HepG2 (cell line): ENCODE results near the gene SLC22A4. TPM values are rescaled to one million over a fixed set of nuclear protein-coding genes. Genes with fewer than 3 reads are reported as not detected.

Source experiments
- DNMT3B ChIP-seq: conservative IDR thresholded peaks from 2 replicates; pipeline ENCODE4 v1.6.1; 2016; ENCODE audit warnings: missing biosample characterization, control low read depth
- DR1 ChIP-seq: sonication (generic); formaldehyde crosslinking; IDR thresholded peaks from 2 replicates; pipeline ENCODE4 v1.8.0; 2021; ENCODE audit warnings: mild to moderate bottlenecking, missing genetic modification reagents, inconsistent platforms
- GATAD1 ChIP-seq: IDR thresholded peaks from 2 replicates; pipeline ENCODE4 v1.6.1; 2016; ENCODE audit warnings: missing genetic modification reagents, missing compliant biosample characterization
- HCFC1 ChIP-seq: fragments of 150-350 bp; IDR thresholded peaks from 2 replicates; pipeline ENCODE4 v1.6.1; 2014; ENCODE audit warnings: low read depth, low read length
- JUN ChIP-seq: sonication (generic); formaldehyde crosslinking; IDR thresholded peaks from 2 replicates; pipeline ENCODE4 v1.4.0; 2020; ENCODE audit warnings: mild to moderate bottlenecking, missing genetic modification reagents
- MIXL1 ChIP-seq: IDR thresholded peaks from 2 replicates; pipeline ENCODE4 v1.6.1; 2016
- NFRKB ChIP-seq: fragments of 450-650 bp; IDR thresholded peaks from 2 replicates; pipeline ENCODE4 v1.6.1; 2017
- NONO ChIP-seq, 2 experiments: fragments of 450-650 bp in 1 of 2; sonication (generic) in 1 of 2; formaldehyde crosslinking in 1 of 2; IDR thresholded peaks in 1 of 2; conservative IDR thresholded peaks in 1 of 2; 2 replicates each; pipeline versions ENCODE4 v1.6.1 to v1.8.0; 2017 to 2022; ENCODE audit warnings: mild to moderate bottlenecking in 1 of 2, missing genetic modification reagents in 1 of 2, moderate library complexity in 1 of 2
- RFX5 ChIP-seq: IDR thresholded peaks from 2 replicates; pipeline ENCODE4 v1.6.1; 2011; ENCODE audit warnings: low read depth, low read length, improper control_type of control experiment
- SRSF9 ChIP-seq: fragments of 200-400 bp; formaldehyde crosslinking; IDR thresholded peaks from 2 replicates; pipeline ENCODE4 v1.6.1; 2018; ENCODE audit warnings: borderline replicate concordance, mild to moderate bottlenecking, low read depth, low read length; ENCODE audit not compliant: insufficient read depth, poor library complexity, severe bottlenecking
- SSRP1 ChIP-seq: IDR thresholded peaks from 2 replicates; pipeline ENCODE4 v1.6.1; 2016; ENCODE audit warnings: control low read depth
- TBX3 ChIP-seq: fragments of 450-650 bp; IDR thresholded peaks from 2 replicates; pipeline ENCODE4 v1.6.1; 2017; ENCODE audit warnings: antibody characterized with exemption, mild to moderate bottlenecking, inconsistent platforms, borderline replicate concordance
- U2AF1 ChIP-seq: fragments of 200-400 bp; formaldehyde crosslinking; optimal IDR thresholded peaks from 2 replicates; pipeline ENCODE3; 2017; ENCODE audit warnings: mild to moderate bottlenecking, low read depth, low read length
- ZNF235 ChIP-seq: sonication (generic); formaldehyde crosslinking; IDR thresholded peaks from 2 replicates; pipeline ENCODE4 v1.8.1; 2023; ENCODE audit warnings: mild to moderate bottlenecking, missing genetic modification reagents, borderline replicate concordance
- ZNF24 ChIP-seq: fragments of 450-650 bp; IDR thresholded peaks from 2 replicates; pipeline ENCODE4 v1.6.1; 2017; ENCODE audit warnings: antibody characterized with exemption, mild to moderate bottlenecking
- ZNF430 ChIP-seq: sonication (generic); formaldehyde crosslinking; IDR thresholded peaks from 2 replicates; pipeline ENCODE4 v1.9.0; 2021; ENCODE audit warnings: mild to moderate bottlenecking, missing genetic modification reagents
- ZNF484 ChIP-seq: sonication (generic); formaldehyde crosslinking; IDR thresholded peaks from 2 replicates; pipeline ENCODE4 v1.5.1; 2020; ENCODE audit warnings: mild to moderate bottlenecking, low read depth, missing genetic modification reagents, borderline replicate concordance
- ZNF543 ChIP-seq: sonication (generic); formaldehyde crosslinking; IDR thresholded peaks from 2 replicates; pipeline ENCODE4 v1.4.0; 2020; ENCODE audit warnings: mild to moderate bottlenecking, missing genetic modification reagents
- ZNF607 ChIP-seq: sonication (generic); formaldehyde crosslinking; IDR thresholded peaks from 2 replicates; pipeline ENCODE4 v1.5.1; 2020; ENCODE audit warnings: missing genetic modification reagents, mild to moderate bottlenecking, borderline replicate concordance
- polyA plus RNA-seq, 8 experiments: library from polyadenylated mRNA; depleted of rRNA in 3 of 8; stranded (reverse) in 7 of 8; unstranded in 1 of 8; fragments of >200 nt; fragmentation: Illumina TruSeq in 4 of 8; extraction: Trizol in 4 of 8; gene quantifications; 2 replicates each; pipeline versions ENCODE4 v1.2.1 to v1.2.3, GENCODE V29; 2011 to 2016; ENCODE audit warnings: low read depth in 4 of 8, missing spikeins in 1 of 8, mixed read lengths in 1 of 8; ENCODE audit not compliant: insufficient read depth in 1 of 8
- total RNA-seq, 5 experiments: library from RNA; depleted of rRNA; stranded (reverse); fragments of >200 nt; fragmentation: Illumina TruSeq; extraction: Trizol; gene quantifications; 2 replicates each; pipeline ENCODE4 v1.2.3, GENCODE V29; 2016; ENCODE audit warnings: low read depth in 1 of 5
- TF ChIP-seq, protein P1 (sequence below): IDR thresholded peaks from 2 replicates; pipeline ENCODE4 v1.6.1; 2012; ENCODE audit warnings: inconsistent platforms
- TF ChIP-seq, protein P2 (sequence below): sonication (generic); formaldehyde crosslinking; IDR thresholded peaks from 2 replicates; pipeline ENCODE4 v1.4.0; 2020; ENCODE audit warnings: missing genetic modification reagents
- TF ChIP-seq, protein P3 (sequence below): sonication (generic); formaldehyde crosslinking; IDR thresholded peaks from 2 replicates; pipeline ENCODE4 v1.5.0; 2020; ENCODE audit warnings: missing genetic modification reagents, mild to moderate bottlenecking, borderline replicate concordance
- TF ChIP-seq, protein P4 (sequence below): IDR thresholded peaks from 2 replicates; pipeline ENCODE4 v1.6.1; 2016; ENCODE audit warnings: low read depth, borderline replicate concordance
- TF ChIP-seq, protein P5 (sequence below): sonication (generic); formaldehyde crosslinking; IDR thresholded peaks from 2 replicates; pipeline ENCODE4 v1.5.0; 2020; ENCODE audit warnings: mild to moderate bottlenecking, missing genetic modification reagents

The SLC22A4 gene
- total and polyA plus RNA-seq, 2 of the 13 experiments (the other 11 are each of a cell fraction or from before 2014, with no cell fraction given) = 0.33 to 0.62 TPM

DNA sequence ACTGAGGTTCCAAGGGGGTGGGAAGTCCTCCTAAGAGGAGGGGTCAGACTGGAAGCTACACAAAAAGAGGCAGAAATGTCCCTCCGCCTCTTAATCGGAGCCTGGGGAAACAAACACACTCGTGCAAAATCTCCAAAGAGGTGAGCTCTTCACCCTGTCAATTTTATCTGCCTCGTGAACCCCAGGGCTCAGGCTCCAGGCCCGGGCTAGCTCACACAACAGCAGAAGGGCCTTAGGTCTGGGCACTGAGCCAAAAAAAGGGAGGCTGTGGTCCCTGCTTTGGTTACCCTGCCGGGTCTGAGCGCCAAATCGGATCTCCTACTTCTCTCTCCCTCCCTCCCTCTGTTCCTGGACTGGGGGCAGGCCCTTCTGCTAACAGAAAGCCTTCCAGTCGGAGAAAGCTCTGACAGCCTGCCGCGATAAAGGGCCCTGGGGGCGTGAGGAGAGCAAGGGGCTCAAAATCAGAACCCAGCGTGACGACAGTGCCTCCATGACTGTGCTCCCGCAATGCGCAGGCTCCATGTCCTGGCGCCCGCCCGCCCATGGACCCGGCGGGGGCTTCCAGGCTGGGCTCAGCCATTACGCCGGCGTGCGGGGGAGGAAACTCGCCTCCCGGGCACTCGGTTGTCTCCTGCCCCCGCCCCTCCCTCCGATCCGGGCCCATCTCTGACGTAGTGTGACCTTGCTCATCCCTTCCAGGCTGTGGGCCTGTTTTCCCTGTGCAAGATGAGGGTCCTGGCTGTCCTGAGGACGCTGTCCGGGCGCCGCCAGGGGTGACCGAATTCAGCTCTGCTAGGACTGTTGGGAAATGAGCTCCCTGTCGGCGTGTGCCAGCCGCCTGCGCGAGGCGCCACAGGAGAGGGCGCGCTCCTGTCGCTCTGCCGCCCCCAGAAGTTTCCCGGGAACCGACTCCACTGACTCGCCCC is 865 bp upstream of the SLC22A4 start (continued):
- TF ChIP-seq, protein P1, sequence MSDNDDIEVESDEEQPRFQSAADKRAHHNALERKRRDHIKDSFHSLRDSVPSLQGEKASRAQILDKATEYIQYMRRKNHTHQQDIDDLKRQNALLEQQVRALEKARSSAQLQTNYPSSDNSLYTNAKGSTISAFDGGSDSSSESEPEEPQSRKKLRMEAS = no peak
- TF ChIP-seq U2AF1 (no peak), MIXL1 (CRISPR knock-in tag) (no peak; the same call in 1 of the 2 replicates), DNMT3B (CRISPR knock-in tag) (no peak), ZNF430 (CRISPR knock-in tag) (no peak), SRSF9 (no peak), ZNF484 (no peak), ZNF235 (CRISPR knock-in tag) (peak; percentile 94; the same call in 1 of the 2 replicates), GATAD1 (CRISPR knock-in tag) (no peak), RFX5 (no peak), HCFC1 (no peak), SSRP1 (no peak), ZNF543 (CRISPR knock-in tag) (peak; percentile 81), JUN (CRISPR knock-in tag) (peak; percentile 42; the same call in 1 of the 2 replicates), ZNF24 (no peak), NONO (IDR thresholded peaks at IDR 0.05) (no peak), NONO (CRISPR knock-in tag; conservative IDR thresholded peaks at IDR 0.05) (peak; percentile 69; the same call in 1 of the 2 replicates), TBX3 (no peak; the same call in 1 of the 2 replicates), NFRKB (peak; percentile 71), ZNF607 (CRISPR knock-in tag) (peak; percentile 60), DR1 (CRISPR knock-in tag) (no peak; the same call in 1 of the 2 replicates)
- TF ChIP-seq, protein P2, sequence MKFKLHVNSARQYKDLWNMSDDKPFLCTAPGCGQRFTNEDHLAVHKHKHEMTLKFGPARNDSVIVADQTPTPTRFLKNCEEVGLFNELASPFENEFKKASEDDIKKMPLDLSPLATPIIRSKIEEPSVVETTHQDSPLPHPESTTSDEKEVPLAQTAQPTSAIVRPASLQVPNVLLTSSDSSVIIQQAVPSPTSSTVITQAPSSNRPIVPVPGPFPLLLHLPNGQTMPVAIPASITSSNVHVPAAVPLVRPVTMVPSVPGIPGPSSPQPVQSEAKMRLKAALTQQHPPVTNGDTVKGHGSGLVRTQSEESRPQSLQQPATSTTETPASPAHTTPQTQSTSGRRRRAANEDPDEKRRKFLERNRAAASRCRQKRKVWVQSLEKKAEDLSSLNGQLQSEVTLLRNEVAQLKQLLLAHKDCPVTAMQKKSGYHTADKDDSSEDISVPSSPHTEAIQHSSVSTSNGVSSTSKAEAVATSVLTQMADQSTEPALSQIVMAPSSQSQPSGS (CRISPR knock-in tag) = no peak
- TF ChIP-seq, protein P3, sequence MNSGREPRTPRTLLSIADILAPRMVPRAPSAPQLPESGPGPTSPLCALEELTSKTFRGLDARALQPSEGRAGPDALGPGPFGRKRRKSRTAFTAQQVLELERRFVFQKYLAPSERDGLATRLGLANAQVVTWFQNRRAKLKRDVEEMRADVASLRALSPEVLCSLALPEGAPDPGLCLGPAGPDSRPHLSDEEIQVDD (CRISPR knock-in tag) = no peak
- TF ChIP-seq, protein P4, sequence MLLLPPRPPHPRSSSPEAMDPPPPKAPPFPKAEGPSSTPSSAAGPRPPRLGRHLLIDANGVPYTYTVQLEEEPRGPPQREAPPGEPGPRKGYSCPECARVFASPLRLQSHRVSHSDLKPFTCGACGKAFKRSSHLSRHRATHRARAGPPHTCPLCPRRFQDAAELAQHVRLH = no peak
- TF ChIP-seq, protein P5, sequence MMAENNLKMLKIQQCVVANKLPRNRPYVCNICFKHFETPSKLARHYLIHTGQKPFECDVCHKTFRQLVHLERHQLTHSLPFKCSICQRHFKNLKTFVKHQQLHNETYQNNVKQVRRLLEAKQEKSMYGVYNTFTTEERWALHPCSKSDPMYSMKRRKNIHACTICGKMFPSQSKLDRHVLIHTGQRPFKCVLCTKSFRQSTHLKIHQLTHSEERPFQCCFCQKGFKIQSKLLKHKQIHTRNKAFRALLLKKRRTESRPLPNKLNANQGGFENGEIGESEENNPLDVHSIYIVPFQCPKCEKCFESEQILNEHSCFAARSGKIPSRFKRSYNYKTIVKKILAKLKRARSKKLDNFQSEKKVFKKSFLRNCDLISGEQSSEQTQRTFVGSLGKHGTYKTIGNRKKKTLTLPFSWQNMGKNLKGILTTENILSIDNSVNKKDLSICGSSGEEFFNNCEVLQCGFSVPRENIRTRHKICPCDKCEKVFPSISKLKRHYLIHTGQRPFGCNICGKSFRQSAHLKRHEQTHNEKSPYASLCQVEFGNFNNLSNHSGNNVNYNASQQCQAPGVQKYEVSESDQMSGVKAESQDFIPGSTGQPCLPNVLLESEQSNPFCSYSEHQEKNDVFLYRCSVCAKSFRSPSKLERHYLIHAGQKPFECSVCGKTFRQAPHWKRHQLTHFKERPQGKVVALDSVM (CRISPR knock-in tag) = peak; percentile 59; the same call in 1 of the 2 replicates
